Activated CD4-positive, alpha-beta T cell treated with anti-CD3 and anti-CD28 coated beads for 48 hours (primary cell): Measurements from ENCODE around the gene RASD2.

Experiments
- DNase-seq: peaks from one replicate; pipeline ENCODE4 v3.0.0-alpha.2; 2020

The RASD2 gene

DNA sequence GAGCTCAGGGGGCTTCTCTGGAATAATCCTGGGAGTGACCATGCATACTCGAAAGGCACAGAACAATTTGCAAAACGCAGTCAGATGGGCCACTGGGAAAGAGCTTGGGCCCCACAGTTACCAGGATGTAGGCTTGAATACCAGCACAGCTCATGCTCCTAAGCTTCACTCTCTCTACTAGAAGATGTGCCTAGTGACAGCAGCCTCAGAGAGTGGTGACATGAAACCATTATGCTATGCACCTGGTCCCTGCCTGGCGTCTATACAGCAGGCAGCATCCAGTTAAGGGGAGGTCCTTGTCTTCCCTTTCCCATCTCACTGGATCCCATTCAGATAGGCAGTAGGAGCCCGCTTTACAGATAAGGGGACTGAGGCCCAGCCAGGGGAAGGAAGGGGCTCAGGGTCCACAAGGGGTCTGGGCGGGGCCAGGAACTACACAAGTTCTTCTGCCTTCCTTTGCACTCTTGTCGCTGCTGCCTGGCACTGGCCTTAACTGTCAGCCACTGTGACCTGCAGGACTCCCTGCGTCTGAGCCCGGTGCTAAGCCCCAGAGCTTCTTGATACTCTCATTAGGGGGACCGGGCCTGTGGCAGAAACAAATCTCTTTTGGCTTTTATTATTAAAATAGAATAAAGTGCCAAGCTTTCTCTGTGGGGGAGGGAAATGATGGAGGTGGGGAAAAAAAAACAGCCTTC, 21.2 kb upstream of the RASD2 start:
- DNase-seq = no peak

DNA sequence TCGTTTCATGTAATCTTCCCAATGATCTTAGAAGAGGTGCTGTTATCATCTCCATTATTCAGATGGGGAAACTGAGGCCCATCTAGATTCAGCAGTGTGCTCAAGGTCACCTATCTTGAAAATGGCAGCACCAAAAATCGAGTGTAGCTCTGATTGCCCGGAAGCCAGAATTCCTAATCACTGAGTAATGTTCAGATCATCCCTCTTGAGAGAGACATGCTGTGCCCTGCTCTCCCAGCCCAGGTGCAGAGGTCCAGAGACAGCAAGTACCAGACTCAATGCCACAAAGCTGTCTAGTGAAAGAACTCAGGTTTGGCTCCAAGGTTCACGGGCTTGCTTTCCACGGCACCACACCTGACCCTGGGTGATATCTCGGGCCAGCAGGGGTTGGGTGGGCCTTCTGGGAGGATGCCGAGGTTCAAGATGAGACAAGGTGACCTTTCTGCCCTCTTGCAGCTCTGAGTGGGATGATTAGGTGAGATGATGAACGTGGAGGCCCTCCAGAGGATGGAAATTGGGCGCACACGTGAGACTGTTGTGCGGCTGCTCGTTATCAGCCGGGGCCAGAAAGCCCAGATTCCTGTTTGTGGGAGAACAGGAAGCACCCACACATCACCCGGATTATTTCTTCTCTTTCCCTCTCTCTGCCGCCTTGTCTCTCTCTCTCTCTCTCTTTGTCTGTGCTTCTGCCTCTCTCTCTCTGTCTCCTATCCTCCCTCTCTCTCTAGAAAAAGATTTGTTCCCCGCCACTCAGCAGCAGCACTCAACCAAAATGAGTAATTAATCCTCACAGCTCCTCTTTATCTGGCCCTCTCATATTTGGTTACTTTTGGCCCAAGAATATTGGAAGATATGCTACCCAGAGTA, 19.0 kb upstream of the RASD2 start:
- DNase-seq = no peak

DNA sequence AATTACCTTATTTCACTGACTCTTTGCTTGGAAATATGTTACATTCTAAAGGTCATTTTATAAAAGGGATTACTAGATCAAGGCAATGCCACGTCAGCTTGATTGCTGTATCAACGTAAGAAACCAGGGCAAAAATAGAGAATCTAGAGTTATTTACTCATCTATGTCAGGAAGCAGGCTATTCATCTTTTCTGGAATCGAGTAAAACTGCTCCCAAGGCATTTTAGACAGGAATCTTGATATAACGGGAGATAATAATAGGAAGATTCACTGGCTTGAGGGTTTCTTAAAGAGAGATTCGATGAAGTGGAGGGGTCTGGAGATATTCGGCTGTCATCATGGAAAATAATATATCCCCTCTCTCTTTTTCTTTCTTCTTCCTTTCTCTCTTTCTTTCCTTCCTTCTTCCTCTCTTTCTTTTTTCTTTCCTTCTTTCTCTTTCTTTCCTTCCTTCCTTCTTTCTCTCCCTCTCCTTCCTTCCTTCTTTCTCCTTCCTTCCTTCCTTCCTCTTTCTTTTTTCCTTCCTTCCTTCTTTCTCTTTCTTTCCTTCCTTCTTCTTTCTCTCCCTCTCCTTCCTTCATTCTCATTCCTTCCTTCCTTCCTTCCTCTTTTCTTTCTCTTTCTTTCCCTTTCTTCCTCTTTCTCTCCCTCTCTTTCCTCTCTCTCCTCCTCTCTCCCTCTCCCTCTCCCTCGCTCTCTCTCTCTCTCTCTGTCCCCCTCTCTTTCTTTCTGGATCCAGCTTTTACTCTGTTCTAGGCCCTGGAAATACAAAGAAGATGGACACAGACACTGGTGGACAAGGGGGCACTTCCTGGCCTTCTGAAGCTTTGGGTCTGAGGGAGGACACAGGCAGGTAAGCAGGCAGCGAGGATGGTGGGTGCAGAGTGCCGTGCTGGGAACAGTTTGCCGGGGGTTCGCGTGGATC, 18.1 kb upstream of the RASD2 start:
- DNase-seq = no peak

DNA sequence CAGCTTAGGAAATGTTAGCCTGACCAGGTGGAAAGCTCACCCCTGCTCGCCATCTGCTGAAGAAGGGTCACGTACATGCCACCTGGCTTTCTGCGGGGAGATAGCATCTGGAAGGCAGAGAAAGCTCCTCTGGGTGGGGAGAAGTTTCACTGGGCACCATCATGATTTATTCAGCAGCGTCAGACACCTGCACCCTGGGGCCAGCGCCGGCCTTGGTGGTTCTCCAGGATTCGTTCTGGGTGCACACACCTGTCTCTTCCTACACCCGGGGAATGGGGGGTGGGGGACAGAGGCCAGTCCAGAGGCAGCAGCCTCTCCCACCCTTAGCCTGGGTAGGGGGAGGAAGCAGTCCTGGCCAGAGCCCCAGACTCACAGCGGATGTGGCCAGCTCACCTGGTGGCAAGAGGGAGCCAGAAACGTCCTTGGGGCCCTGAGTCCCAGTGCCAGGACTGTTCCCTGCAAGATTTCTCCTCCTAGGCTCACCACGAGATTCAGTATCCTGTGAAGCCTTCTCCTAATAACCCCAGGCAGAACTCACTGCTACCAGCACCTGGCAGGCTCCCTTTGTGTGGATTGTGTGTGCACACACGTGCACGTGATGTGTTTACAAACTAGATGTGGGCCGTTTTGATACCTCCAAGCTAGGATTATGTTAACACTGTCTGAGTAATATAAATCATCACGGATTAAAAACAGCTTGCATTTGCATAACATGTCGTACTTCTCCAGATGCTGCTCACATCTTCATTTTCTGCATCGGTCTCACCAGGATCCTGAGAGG, 17.3 kb upstream of the RASD2 start:
- no peak for DNase-seq

DNA sequence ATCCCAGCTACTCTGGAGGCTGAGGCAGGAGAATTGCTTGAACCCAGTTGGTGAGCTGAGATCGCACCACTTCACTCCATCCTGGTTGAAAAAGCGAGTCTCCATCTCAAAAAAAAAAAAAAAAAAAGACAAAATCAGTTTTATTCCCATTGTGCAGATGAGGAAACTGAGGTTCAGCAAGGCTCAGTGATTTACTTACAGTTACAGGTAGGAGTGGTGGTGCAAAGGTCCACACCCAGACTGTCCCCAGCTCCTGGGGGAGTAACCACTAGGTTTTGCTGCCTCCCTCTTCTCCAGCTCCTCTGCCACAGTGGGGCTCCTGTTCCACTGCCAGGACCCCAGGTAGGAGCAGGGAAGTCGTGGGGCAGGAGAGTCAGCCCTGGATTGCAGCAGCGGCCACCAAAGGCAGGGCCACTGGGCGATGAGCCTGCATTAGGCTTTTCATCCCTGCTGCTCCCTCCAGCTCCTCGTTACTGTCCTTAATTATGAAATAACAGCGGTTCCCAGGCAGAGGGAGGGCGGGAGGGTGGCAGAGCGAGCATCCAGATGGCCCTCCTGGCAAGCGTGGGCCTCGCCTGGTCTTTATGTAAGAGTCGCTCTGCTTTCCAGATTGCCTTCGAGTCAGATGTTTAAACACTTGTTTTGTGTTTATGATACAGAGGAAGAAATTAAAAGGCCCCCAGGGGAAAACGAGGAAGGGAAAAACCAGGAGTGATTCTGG, 15.5 kb upstream of the RASD2 start:
- DNase-seq = no peak

DNA sequence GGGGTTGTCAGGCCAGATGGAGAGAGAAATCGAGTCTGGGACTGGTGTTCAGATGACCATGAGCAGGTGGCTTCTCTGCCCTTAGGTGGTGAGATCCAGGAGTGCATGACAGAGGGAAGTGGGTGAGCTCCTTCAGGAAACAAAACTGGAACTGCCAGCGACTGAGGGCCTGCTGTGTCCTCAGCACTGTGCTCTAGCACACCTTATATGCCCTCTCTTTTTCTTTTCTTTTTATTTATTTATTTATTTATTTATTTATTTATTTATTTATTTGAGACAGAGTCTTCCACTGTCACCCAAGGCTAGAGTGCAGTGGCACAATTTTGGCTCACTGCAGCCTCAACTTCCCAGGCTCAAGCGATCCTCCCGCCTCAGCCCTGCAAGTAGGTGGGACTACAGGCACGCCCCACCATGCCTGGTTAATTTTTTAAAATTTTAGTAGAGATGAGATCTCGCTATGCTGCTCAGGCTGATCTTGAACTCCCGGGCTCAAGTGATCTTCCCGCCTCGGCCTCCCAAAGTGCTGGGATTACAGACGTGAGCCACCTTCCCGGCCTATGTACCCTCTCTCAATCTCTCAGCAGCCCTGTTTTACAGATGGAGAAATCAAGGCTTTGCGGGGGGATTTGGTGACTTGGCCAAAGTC, 14.8 kb upstream of the RASD2 start:
- no peak for DNase-seq

DNA sequence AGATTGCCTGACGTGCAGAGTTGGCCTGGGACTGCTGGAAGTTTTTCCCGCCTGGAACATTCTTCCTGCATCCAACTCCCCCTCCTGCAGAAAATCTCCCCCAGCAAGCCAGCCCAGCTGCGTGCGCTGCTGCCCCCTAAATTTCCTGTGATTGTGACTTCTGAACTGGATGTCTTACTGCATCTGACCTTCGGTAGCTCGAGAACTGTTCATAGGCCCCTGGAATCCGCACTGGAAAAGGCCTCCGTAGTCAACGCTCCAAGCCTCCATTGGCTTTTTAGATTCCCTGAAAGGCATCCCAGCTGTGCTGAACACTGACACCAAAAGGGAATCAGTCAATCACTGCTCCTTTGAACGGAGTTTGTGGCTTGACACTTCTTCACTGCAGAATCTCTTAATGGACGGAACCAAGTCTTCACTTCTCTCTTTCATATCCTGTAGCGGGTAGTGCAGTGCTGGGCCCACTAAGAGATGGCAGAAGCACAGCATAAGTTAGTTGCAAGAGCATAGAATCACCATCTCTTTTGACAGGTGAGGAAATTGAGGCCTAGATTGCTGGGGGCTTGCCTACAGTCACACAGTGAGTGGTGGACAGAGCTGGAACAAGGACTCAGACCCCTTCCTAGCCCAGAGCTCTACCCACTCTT, 14.2 kb upstream of the RASD2 start:
- DNase-seq = no peak

DNA sequence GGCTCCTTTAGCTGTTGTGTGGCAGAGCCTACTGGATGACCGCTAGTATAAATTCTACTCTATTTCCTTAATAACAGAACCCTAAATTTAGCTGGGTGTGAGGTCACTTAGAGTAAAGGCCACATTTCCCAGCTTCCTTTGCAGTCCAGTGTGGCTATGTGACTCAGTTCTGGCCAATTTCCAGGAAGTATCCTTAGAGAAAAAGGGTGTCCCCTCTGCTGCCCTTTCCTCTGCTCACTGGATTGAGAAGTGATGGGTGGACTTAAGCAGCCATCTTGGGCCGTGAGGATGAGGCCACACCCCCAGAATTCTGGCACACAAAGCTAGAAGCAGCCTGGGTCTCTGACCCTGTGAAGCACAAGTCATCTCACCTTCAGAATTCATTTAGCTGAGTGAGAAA, 11.7 kb upstream of the RASD2 start:
- DNase-seq = no peak

DNA sequence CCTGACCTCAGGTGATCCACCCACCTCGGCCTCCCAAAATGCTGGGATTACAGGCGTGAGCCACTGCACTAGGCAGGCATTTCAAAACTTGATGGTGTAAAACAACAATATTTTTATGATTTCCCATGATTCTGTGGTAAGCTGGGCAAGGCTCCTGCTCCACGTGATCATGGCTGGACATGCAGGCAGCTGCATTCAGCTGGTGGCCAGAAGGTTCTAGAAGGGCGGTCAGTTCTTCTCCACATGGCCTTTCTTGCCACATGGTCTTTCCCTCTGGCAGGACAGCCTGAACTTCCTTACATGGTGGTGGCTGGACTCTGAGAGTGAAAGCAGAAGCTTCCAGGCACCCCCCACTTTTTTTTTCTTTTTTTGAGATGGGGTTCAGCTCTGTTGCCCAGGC, 9.9 kb upstream of the RASD2 start:
- no peak for DNase-seq

DNA sequence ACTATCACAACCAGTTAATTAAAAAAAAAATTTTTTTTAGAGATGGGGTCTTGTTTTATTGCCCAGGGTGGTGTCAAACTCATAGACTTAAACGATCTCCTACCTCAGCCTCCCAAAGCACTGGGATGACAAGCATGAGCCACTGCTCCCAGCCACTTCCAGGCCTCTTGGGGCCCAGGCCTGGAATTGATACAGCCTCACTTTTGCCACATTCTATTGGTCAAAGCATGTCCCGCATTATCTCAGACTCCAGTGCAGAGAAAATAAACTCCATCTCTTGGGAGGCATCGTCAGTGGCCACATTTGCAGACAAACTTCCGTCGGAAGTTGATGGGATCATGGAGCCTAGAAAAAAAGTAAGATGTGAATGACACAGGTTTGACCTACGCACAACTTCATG, 9.4 kb upstream of the RASD2 start:
- DNase-seq = no peak

DNA sequence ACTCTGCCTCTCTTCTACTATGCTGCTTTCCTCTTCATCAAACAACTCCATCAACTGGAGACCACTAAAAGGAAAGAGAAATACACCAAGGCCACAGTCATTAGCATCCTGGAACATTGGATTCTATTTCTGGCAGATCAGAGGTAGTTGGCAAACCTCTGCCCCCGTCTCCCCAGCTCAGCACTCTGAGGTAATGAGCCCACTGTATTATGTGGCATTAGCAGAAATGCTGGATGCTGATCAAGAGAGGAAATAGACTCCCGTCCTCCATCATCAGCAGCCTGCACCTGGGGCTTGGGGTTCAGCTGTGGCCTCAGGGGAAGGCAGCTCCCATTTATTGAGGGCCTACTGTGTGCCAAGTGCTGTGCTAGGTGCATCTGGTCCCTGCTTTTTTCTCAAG, 9.0 kb upstream of the RASD2 start:
- DNase-seq = no peak

DNA sequence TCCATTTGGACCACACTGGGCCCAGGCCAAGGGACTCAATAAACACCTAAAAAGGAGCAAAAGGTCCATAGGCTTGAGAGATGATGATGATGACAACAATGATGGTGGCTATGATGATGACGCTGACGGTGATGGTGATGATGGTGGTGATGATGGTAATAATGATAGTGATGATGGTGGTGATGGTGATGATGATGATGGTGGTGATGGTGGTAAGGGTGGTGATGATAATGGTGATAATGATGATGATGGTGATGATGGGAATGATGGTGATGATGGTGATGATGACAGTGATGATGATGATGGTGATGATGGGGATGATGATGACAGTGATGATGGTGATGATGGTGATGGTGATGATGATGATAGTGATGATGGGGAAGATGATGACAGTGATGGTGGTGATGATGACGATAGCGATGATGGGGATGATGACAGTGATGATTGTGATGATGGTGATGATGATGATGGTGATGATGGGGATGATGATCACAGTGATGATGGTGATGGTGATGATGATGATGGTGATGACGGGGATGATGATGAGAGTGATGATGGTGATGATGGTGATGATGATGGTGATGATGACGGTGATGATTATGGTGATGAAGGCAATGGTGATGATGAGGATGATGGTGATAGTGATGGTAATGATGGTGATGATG, 7.1 kb upstream of the RASD2 start:
- no peak for DNase-seq

DNA sequence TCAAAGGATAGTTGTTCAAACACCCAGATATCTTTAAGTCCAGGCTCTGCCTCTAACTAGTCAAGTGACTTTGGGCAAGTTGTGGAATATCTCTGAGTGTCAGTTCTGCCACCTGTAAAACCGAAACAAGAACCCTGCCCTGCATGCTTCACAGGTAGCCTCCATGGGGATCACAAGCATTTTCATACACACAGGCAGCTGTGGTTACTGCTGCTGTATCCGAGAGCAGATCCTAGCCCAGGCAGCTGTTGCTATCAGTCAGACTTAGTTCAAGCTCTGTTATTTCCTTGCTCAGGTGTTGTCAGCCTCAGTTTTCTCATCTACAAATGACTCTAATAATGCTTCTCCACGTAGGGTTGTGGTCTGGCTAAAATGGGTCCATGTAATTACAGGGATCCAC, 6.5 kb upstream of the RASD2 start:
- no peak for DNase-seq

DNA sequence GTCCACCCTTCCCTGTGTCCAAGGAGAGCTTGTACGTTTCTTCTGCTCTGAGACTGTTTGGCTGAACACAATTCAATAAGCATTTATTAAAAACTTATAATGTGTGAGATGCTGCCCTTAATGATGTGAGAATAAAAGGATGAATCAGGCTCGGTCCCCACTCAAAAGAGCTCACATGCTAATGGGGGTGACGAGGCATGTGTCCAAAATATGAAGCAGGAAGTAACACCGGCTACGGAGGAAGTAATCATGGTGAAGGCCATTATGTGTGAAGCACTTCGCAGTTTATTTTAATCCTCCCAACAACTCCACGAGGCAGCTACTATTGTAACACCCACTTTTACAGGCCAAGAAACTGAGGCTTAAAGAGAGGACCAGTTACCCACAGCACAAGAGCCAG, 3.4 kb upstream of the RASD2 start:
- DNase-seq = no peak

DNA sequence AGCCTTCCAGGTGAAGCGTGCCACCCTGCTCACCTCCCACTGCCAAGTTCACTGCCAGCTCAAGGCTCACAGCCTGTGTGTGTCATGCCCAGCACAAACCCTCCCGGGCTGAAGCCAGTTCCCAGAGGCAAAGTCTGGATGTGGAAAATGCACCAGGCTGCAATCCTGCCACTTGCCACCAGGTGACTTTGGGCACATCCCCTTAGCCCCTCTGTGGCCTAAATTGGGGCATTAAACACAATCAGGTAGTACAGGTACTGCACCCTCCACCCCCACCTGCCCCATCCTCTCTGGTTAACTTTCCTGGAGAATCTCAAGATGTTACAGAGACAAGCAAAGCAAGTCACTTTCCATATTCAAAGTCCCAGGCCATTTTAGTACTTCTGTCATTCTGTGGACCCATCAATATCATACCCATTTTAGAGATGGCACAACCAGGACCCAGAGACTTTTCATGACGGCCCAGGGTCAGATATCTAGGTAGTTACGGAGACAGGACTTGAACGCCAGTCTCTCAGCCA, 1.8 kb upstream of the RASD2 start:
- peak; percentile 63 for DNase-seq

DNA sequence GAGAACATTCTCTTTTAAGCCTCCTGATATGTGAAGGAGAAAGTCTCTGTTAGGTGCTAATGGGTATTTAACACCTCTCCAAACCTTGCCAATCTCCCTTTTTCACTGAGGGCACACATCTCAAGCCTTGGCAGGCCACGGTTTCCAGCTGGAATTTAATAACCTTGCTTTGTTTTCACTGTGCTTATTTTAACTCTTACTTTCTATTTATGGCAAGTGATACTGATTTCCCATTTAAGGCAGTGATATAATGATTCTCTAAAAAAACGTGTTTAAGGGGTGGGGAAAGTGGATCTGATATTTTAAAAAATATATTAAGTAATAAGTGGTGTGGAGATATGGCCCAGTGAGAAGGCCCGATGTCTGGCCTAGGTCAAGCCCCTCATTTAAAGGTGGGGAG, 1.1 kb upstream of the RASD2 start:
- no peak for DNase-seq

DNA sequence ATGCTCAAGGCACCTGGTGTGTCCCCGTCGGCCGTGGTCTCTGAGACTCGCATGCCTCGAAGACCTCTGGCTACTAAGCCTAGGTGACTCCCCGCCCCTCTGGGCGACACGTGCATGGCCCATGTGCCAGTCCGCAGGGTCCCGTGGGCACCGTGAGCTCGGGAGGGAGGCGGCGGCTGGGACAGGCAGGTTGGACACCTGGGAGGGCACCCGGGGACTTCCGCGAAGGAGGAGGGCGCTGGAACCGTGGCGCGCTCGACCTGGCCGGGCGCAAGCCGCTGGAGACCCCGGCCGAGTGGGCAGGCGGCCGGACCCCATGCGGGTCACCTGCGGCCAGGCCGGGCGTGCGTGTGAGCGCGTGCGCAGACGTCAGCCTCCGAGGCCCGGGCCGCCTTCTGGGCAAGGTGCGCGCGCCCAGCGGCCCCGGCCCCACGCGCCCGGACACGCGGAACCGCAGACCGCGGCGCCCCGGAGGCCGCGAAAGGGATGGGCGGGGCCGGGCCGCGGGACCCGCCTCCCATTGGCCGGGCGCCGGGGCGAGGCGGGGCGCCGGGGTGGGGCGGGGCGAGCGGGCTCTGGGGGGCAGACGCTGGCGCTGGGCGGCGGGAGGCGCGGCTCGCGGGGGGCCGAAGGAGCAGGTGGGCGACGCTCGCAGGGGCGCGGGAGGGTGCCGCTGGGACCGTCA, 579 bp upstream of the RASD2 start:
- peak; percentile 62 for DNase-seq

DNA sequence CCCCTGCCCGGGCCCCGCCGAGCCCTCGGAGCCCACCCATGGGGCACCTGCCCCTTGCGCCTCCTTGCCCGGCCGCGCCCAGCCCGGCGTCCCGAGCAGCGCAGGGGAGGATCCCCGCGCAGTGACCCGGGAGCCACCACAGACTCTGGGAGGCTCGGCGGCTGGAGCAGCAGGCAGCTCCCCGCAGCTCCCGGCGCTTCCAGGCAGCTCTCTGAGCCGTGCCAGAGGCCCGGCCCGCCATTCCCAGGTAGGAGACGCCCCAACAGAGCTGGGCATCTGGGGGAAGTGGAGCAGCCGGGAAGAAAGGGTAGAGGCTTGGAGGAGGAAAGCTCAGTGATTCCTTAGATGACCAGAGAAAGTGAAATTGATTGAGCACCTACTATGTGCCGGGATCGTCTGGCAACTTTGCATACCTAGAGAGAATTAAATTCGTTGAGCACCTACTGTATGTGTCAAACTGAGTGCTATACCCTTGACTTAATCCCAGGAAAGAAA, 670 bp downstream of the RASD2 start:
- DNase-seq = no peak
